ENCODE measurements around the gene EIF4EBP2.

DNA sequence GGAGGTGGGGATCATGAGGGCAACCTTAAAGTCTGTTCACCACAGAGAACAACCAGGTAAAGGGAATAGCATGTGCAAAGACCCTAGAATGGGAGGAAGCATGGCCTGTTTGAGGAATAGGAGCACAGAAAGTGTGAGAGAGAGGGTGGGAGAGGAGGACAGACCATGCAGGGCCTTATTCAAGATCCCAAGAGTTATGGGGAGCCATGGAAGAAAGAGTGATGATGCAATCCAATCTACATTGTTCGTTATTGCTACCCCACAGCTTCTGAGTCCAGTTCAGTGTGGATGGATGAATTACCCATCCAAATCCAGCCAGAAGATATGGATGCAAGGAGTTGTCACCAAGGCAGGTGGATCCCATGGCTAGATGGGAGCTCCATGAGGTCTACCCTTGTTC is 7.8 kb upstream of the EIF4EBP2 start:
- TF ChIP-seq CTCF (IDR thresholded peaks at IDR 0.05; ENCODE audit: poor library complexity) (no peak), EZH2phosphoT487 (IDR thresholded peaks at IDR 0.05; ENCODE audit: low read depth, severe bottlenecking, unreplicated experiment) (no peak)
